Cardiac ventricle fibroblast (primary cell): ENCODE measurements around the gene COL2A1. TPM values are rescaled to one million over a fixed set of nuclear protein-coding genes. Genes with fewer than 3 reads are reported as not detected.

Experiments
- total RNA-seq: library from RNA; depleted of rRNA; stranded (reverse); fragments of >200 nt; gene quantifications from 2 replicates; pipeline ENCODE4 v1.2.3, GENCODE V29; 2015

Gene COL2A1
- not detected in 2 replicates for total RNA-seq

GRCh38 chr12:48004053-48004941 lies at the start of gene COL2A1:
COL2A1 (minus strand) TSS chr12:48004476; CDS start chr12:48004321, 155 bp downstream.

DNA sequence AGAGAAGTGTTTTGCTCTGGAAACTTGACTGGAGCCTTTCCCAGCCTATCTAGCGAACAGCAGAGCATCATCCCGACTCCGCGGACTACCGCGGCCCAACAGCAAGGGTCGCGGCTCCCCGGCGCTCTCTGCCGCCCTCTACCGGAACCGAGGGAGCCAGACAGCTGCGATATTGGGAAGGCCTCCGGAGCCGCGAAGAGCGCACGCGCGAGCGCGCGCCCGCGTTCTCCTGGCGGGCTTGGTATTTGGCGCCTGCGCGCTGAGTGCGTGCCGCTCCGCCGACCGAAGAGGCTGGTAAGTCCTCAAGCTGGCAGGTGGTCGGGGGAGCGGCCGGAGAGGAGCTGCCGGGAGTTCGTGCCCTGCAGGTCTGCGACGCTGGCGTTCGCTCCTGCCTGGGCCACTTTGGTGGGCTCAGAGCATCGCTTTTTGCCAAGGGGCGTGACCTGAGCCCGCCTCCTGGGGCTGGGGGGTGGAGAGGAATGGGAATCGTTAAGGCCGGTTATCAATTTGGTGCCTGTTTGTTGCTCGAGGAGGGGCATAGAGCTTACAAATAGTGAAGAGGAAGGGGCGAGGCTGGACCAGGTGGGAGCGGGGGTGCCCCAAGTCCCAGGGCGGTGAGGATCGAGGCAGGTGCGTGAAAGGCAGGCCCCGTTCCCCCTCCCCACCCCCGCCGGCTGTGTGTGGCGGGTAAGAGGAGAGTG lies 40.8 kb downstream of the COL2A1 start, which contains the start of gene TMEM106C:
TSS of gene TMEM106C (plus strand) at position 257 of the 701 bp plus-strand sequence. CDS start 641 bp downstream, outside the sequence.

Other genes with a start within 250 kb of the COL2A1 start
- 1.2 and 1.9 TPM in 2 replicates for gene RAPGEF3, start 245.6 kb downstream of the COL2A1 start, total RNA-seq
- 11.0 and 32.3 TPM in 2 replicates for gene SLC48A1, start 231.2 kb downstream of the COL2A1 start, total RNA-seq
- gene HDAC7, start 184.6 kb downstream of the COL2A1 start, total RNA-seq, result 63.6 and 67.2 TPM in 2 replicates
- gene VDR, start 99.5 kb downstream of the COL2A1 start, total RNA-seq, result 7.9 and 10.4 TPM in 2 replicates
- 14.2 and 16.5 TPM in 2 replicates for gene TMEM106C, start 40.9 kb downstream of the COL2A1 start, total RNA-seq
- gene SENP1, start 101.6 kb upstream of the COL2A1 start, total RNA-seq, result 6.5 and 12.2 TPM in 2 replicates
- 51.6 and 52.3 TPM in 2 replicates for gene PFKM, start 114.9 kb upstream of the COL2A1 start, total RNA-seq
- gene ASB8, start 153.0 kb upstream of the COL2A1 start, total RNA-seq, result 17.8 and 27.3 TPM in 2 replicates
- 0.15 and 0.19 TPM in 2 replicates for gene CCDC184, start 179.2 kb upstream of the COL2A1 start, total RNA-seq
- gene OR10AD1, start 198.8 kb upstream of the COL2A1 start, total RNA-seq, result not detected in 2 replicates